Inferior parietal cortex (tissue), 1 donor: ENCODE measurements around the gene RPL21.
"Not testable (repeated sequence)": the region's sequence is repeated elsewhere in the genome, so short reads cannot be mapped to it uniquely, and the experiment has no call there.

Experiments
- DNase-seq: peaks from one replicate; pipeline ENCODE4 v3.0.0-alpha.2; 2016; ENCODE audit errors: extremely low spot score

RPL21 gene

DNA sequence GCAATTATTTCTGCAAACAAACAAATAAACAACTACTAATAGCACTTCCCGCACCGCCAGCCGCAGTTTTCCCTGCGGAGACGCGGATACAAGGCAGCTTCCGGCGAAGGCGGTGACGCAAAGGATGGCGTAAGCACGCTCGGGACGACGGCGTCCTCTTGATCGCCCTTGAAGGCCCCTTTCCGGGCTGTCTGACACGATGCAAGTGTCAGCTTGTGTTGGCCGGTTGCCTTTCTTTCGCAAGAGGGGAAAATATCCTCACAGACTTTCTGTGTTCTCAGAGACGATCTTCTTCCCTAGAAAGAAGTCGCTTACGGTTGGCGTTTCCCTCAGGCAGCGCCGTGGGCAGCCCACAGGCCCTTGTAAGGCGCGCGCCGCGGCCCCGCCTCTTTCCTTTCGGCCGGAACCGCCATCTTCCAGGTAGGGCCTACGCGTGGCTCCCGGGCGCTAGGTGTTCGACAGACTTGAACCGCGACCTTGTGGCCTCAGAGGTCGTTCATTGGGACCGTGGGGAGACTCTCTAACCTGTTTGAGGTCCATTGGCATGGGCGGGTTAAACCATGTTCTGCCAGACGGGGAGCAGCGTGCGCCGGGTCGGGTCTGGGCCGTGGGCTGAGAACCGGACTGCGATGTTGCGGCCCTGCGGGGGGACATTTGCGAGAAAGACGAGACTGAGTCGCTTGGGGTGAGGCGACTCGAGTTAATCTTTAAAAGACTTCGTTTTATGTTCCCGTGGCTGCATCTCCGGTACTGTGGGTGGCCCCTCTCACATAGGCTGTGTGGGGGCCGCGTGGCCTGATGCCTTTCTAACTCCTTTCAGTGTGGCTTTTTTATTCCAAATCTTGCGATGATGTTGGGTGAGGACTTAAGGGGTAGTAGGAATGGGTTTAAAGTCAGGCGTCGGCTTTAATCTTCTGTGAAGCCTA is at the start of gene RPL21:
TSS of gene RPL21 (plus strand) at position 393 of the 926 bp plus-strand sequence. CDS start 2,219 bp downstream, outside the sequence.
- peak; percentile 97 for DNase-seq

DNA sequence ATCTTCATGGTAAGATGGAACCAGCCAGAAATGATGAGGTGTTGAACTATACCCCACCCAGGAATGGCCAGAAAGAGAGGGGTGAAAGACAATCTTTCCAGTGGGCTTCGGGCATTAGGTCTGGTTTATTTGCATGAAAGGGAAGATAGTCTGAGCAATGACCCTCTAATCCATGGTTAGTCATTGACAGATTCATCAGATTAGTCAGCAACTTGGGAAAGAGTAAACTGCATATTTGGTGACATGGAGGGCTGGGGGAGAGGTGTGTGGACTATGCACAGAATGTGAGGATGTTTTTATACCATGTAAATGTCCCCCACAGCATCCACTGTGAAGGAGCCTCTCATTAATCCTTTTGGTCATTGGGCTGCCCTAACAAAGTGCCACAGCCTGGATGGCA is 49.7 kb upstream of the RPL21 start:
- no peak for DNase-seq

- DNase-seq: no peak
Observed at GRCh38 chr13:27203186-27203585, 48.2 kb upstream of the RPL21 start.

- DNase-seq: peak; percentile 11
Observed at GRCh38 chr13:27203854-27204253, 47.5 kb upstream of the RPL21 start.

GRCh38 chr13:27208514-27208913 is 42.8 kb upstream of the RPL21 start:
- DNase-seq: no peak

DNA sequence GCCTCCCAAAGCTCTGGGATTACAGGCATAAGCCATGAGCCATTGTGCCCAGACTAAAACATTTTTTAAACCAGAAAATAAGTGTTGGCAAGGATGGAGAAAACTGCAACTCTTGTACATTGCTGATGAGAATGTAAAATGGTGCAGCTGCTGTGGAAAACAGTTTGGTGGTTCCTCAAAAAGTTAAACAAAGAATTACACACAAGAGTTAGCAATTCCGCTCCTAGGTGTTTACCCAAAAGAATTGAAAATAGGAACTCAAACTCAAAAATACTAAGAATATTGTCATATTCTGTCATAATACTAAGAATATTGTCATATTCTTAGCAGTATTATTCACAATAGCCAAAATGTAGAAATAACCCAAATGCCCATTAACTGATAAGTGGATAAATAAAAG is 40.1 kb upstream of the RPL21 start:
- no peak for DNase-seq

DNA sequence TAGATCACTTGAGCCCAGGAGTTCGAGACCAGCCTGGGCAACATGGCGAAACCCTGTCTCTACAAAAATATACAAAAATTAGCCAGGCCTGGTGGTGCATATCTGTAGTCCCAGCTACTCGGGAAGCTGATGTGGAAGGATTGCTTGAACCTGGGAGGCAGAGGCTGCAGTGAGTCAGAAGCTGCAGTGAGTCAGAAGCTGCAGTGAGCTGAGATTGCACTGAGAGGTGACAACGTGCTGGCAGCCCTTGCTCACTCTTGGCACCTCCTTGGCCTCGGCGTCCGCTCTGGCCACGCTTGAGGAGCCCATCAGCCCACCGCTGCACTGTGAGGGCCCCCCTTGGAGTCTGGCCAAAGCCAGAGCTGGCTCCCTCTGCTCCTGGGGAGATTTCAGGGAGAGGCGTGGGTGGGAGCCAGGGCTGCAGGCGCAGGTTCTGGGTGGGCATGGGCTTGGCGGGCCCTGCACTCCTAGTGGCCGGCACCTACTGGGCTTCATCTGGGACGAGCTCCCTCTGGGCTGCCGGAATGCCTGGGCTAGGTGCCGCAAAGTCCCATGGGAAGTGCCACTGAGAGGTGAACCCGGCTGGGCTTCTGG is 39.5 kb upstream of the RPL21 start:
- no peak for DNase-seq

DNA sequence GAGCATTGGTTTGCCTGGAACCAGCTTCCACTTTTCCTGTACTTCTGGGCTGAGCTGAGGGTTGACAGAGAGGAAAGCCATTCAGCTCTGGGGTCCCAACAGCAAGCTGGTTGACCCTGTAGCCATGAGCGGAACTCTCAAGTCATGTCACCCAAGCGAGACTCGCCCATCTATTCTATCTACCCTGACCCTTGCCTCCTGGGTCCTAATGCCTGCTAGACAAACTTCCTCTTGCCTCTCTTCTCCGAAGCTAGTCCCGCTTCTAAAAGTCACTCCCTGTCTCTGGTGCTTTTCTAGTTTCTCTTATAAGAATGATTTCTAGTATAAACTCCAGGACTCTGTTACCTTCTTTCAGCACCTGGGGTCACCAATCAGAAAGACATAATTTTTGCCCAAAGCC is 38.0 kb upstream of the RPL21 start:
- not testable (repeated sequence) for DNase-seq

DNA sequence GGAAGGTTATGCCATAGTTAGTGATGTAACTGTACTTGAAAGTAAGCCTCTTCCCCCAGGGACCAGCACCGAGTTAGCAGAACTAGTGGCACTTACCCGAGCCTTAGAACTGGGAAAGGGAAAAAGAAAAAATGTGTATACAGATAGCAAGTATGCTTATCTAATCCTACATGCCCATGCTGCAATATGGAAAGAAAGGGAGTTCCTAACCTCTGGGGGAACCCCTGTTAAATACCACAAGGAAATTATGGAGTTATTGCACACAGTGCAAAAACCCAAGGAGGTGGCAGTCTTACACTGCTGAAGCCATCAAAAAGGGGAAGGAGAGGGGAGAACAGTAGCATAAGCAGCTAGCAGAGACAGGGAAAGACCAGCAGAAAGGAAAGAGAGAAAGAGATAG is 33.6 kb upstream of the RPL21 start:
- not testable (repeated sequence) for DNase-seq

GRCh38 chr13:27218861-27219260 is 32.5 kb upstream of the RPL21 start:
- DNase-seq: not testable (repeated sequence)

DNA sequence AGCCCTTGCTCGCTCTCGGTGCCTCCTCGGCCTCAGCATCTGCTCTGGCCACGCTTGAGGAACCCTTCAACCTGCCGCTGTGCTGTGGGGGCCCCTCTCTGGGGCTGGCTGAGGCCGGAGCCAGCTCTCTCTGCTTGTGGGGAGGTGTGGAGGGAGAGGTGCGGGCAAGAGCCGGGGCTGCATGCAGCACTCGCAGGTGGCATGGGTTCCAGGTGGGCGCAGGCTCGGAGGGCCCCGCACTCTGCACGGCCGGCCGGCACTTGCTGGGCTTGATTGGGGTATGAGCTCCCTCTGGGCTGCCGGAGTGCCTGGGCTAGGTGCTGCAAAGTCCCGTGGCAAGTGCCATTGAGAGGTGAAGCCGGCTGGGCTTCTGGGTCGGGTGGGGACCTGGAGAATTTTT is 31.7 kb upstream of the RPL21 start:
- DNase-seq: no peak

- not testable (repeated sequence) for DNase-seq
Observed at GRCh38 chr13:27222100-27222499, 29.3 kb upstream of the RPL21 start.

DNA sequence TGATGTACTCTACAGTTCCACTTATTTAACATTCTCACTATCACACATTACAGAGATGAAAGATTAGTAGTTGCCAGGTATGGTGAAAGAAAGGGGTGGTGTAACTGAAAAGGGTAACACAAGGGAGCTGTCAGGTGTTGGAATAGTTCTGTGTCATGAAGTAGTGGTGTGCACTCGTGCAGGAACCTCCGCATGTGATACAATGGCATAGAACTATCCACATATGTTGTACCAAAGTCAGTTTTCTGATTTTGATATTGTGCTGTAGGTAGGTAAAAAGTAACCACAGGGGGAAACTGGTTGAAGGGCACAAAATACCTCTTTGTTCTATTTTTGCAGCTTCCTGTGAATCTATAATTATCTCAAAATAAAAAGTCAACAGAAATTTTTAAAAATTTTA is 24.4 kb upstream of the RPL21 start:
- DNase-seq: no peak

- no peak for DNase-seq
Observed at GRCh38 chr13:27228131-27228530, 23.2 kb upstream of the RPL21 start.

GRCh38 chr13:27229642-27230041 is 21.7 kb upstream of the RPL21 start:
- no peak for DNase-seq

DNA sequence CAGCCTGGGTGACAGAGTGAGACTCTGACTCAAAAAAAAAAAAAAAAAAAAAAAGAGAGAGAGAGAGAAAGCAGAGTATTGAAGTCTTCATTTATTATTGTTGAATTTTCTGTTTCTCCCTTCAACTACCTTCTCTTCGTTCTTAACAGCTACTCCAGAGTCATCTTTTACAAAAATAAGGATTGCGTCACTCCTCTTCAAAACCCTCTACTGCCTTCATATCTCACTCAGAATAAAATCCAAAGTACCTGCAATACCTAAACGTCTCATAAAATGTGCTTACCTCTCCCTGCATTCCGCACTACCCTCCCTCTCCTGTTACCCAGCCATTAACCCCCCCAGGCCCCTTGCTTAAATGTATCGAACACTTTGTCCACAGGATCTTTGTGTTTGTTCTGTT is 17.4 kb upstream of the RPL21 start:
- DNase-seq: no peak

DNA sequence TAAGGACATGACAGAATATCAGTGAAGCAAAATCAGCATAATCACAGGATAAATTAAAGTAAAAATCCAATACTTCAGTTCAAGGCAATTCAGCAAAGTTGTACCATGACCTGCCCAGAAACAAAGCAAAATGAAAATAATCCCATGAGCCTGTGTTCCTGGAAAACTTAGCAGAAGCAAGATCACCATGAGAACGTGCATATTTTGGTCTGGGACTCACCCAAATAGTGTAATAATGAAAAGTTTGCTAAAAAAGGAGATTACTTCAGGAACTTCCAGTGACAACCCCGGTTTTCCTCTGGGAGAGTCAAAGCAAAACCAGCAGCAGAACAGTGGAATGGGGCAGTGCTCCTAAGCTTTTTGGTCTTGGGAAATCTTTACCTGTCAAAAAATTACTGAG is 14.9 kb upstream of the RPL21 start:
- DNase-seq: no peak

- no peak for DNase-seq
Observed at GRCh38 chr13:27242702-27243101, 8.7 kb upstream of the RPL21 start.

- no peak for DNase-seq
Observed at GRCh38 chr13:27245610-27246009, 5.7 kb upstream of the RPL21 start.

DNA sequence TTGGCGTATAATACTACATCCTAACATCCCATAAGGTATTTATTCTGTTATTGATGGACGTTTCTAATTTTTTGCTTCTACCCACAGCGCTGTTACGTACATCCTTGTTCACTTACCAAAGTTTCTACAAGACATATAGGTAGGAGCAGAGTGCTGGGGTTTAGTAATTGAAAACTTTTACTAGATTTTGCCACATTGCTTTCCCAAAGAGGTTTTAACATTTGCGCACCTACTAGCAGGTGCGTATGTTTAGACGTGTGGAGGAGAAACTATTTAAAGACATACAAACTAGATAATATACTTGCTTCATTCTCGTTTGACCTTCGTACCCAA is 559 bp upstream of the RPL21 start:
- DNase-seq: no peak

- no peak for DNase-seq
Observed at GRCh38 chr13:27252467-27252866, 1.1 kb downstream of the RPL21 start.

GRCh38 chr13:27257233-27257568 is 5.8 kb downstream of the RPL21 start:
- no peak for DNase-seq

- DNase-seq: no peak
Observed at GRCh38 chr13:27257648-27258253, 6.4 kb downstream of the RPL21 start.
